Common myeloid progenitor, CD34-positive (primary cell): ENCODE results near the gene DTNBP1.

Experiments
- CTCF ChIA-PET: fragments of 350-600 bp; sonication (Branson Sonifier 250); formaldehyde crosslinking; loops from one replicate; lab custom pipeline; 2021; ENCODE audit warnings: antibody characterized with exemption; lab: Charles Lee
- POLR2A ChIA-PET: fragments of 350-600 bp; sonication (Branson Sonifier 250); formaldehyde crosslinking; loops from one replicate; lab custom pipeline; 2021; ENCODE audit warnings: antibody characterized with exemption; lab: Charles Lee
- DNase-seq, 3 donors: peaks; one replicate each; pipeline versions ENCODE4 v3.0.0 to v3.0.0-alpha.2; 2013
- H3K27ac ChIP-seq, 2 experiments: 1 replicate in 1 of 2; 2 replicates in 1 of 2; pipeline ENCODE4 v1.7.0; 2013; ENCODE audit warnings: inconsistent platforms in 2 of 2, low read length in 2 of 2, mild to moderate bottlenecking in 2 of 2, low read depth in 1 of 2, moderate library complexity in 1 of 2; ENCODE audit not compliant: severe bottlenecking in 2 of 2, insufficient read depth in 1 of 2, poor library complexity in 1 of 2
- H3K27me3 ChIP-seq, 5 experiments: replicated peaks in 2 of 5; 1 replicate in 3 of 5; 2 replicates in 2 of 5; pipeline versions ENCODE4 v1.6.1 to v1.7.0; 2013; ENCODE audit warnings: low read length in 4 of 5, mild to moderate bottlenecking in 2 of 5, moderate library complexity in 2 of 5, inconsistent platforms in 1 of 5; ENCODE audit not compliant: insufficient read depth in 5 of 5, control insufficient read depth in 4 of 5
- H3K36me3 ChIP-seq, 4 experiments: 1 replicate in 2 of 4; 2 replicates in 2 of 4; pipeline versions ENCODE4 v1.6.1 to v1.7.0; 2013; ENCODE audit warnings: low read length in 3 of 4, control low read depth in 1 of 4, mild to moderate bottlenecking in 1 of 4; ENCODE audit not compliant: control insufficient read depth in 4 of 4, insufficient read depth in 4 of 4
- H3K4me1 ChIP-seq, 4 experiments: 1 replicate in 3 of 4; 2 replicates in 1 of 4; pipeline versions ENCODE4 v1.6.1 to v1.7.1; 2013; ENCODE audit warnings: low read length in 3 of 4, mild to moderate bottlenecking in 3 of 4, control low read depth in 1 of 4, inconsistent platforms in 1 of 4, moderate library complexity in 1 of 4; ENCODE audit not compliant: control insufficient read depth in 4 of 4, insufficient read depth in 4 of 4; ENCODE audit errors: control extremely low read depth in 1 of 4
- H3K4me3 ChIP-seq, 7 experiments: 1 replicate in 4 of 7; 2 replicates in 3 of 7; pipeline versions ENCODE4 v1.5.1 to v1.7.0; 2013; ENCODE audit warnings: mild to moderate bottlenecking in 7 of 7, low read length in 6 of 7, moderate library complexity in 6 of 7, inconsistent platforms in 2 of 7, low read depth in 2 of 7, control low read depth in 1 of 7; ENCODE audit not compliant: insufficient read depth in 4 of 7, control insufficient read depth in 1 of 7; ENCODE audit errors: extremely low read depth in 1 of 7
- H3K9me3 ChIP-seq, 5 experiments: 1 replicate in 4 of 5; 2 replicates in 1 of 5; pipeline versions ENCODE4 v1.6.1 to v1.7.1; 2013; ENCODE audit warnings: low read length in 4 of 5, mild to moderate bottlenecking in 2 of 5, inconsistent platforms in 1 of 5, low read depth in 1 of 5, moderate library complexity in 1 of 5; ENCODE audit not compliant: control insufficient read depth in 4 of 5, insufficient read depth in 2 of 5; ENCODE audit errors: control extremely low read depth in 1 of 5
- WGBS: methylation state at CpG from one replicate; pipeline ENCODE4 v1.1.5; 2013; ENCODE audit not compliant: insufficient coverage; 5-methylcytosine and 5-hydroxymethylcytosine counted together

Gene DTNBP1

DNA sequence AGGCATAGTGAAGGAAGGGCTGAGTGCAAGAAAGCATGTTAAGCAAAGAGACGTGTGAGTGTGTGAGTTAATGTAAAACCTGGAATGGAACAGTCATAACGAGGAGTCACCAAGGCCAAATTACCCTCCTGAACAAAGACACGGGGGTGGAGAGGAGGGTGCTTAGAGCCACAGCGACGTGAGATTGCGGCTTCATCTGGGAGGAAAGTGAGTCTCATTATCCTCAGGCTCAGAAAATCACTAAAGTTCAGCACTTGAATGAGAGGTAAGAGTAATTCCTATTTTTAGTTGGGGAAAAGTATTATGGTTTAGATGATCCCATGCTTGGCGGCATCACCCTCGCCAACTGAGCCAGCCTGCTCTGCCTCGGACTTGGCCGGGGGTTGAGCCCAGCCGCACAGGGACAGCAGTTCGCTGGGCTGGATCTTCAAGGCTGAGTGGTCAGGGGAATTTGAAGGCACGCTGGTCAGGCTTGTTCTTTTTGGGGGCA lies 136.6 kb downstream of the DTNBP1 start:
- WGBS = 95% methylated on average over 13 of the region's 13 CpGs
- peaks cover 0 to 17% (median 11%) of the 10 kb centered on the region in 4 experiments for H3K4me1 ChIP-seq
- H3K27ac ChIP-seq = no peak overlapping the region
- CTCF ChIA-PET = no interaction called here
- POLR2A ChIA-PET = no interaction called here
- no peak overlapping the region for H3K4me3 ChIP-seq
- peaks cover 10 to 87% (median 66%) of the 10 kb centered on the region in 4 experiments for H3K36me3 ChIP-seq
- no peaks in the 10 kb centered on the region for H3K27me3 ChIP-seq
- peaks cover 0 to 13% (median 0%) of the 10 kb centered on the region in 5 experiments for H3K9me3 ChIP-seq
- no peak for DNase-seq

DNA sequence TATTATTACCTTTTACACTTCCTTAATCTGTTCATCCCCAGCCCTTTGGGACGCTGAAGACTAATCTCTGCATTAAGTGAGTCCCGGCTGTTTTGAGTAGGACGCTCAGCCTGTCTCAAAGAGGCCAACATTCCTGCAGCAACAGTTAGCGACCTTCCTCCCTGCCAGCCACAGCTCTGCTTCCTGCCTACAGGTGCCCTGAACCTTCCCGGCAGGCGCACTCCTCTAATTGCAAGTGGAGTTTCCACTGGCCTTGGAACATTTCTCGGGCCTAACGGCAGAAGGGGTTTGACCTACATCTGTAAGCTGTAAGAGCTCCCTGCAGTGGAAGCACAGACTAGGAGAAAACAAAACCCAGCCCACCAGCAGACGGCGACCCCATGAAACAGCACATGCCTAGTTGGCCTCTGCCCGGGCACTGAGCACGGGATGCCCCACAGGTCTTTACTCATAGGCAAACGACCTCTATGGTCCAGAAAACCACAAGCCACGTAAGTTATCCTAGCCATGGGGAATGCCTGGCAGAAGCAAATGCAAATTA lies 137.9 kb downstream of the DTNBP1 start:
- H3K27ac ChIP-seq = no peak overlapping the region

GRCh38 chr6:15523679-15524630 lies 138.9 kb downstream of the DTNBP1 start:
- Histone ChIP-seq H3K4me1 (peaks cover 0 to 18% (median 11%) of the 10 kb centered on the region in 4 experiments), H3K27me3 (no peaks in the 10 kb centered on the region), H3K27ac (no peak overlapping the region), H3K4me3 (no peak overlapping the region), H3K9me3 (peaks cover 0 to 11% (median 0%) of the 10 kb centered on the region in 5 experiments), H3K36me3 (peaks cover 13 to 89% (median 72%) of the 10 kb centered on the region in 4 experiments)
- POLR2A ChIA-PET = interaction anchor here (0.6 kb wide), 1 partner anchor 581 kb away, joined by 3 read pairs; no protein-coding TSS in a partner anchor
- no peak for DNase-seq
- WGBS = 95% methylated on average over 21 of the region's 23 CpGs
- CTCF ChIA-PET = interaction anchor here (0.7 to 2.0 kb wide), 4 partner anchors 10 to 102 kb away, joined by 3 to 4 read pairs (median 4); no protein-coding TSS in a partner anchor

More for the DNA sequence above, 137.9 kb downstream of the DTNBP1 start:
- Histone ChIP-seq H3K27me3 (no peaks in the 10 kb centered on the region), H3K9me3 (peaks cover 0 to 13% (median 0%) of the 10 kb centered on the region in 5 experiments), H3K4me3 (no peak overlapping the region), H3K4me1 (peaks cover 0 to 18% (median 11%) of the 10 kb centered on the region in 4 experiments), H3K36me3 (peaks cover 10 to 87% (median 69%) of the 10 kb centered on the region in 4 experiments)
- WGBS = 96% methylated on average over 11 of the region's 14 CpGs
- POLR2A ChIA-PET = no interaction called here
- DNase-seq = no peak
- CTCF ChIA-PET = interaction anchor here (0.7 to 2.0 kb wide), 2 partner anchors 11 to 101 kb away, joined by 3 to 4 read pairs; no protein-coding TSS in a partner anchor

GRCh38 chr6:15522856-15523529 lies 139.8 kb downstream of the DTNBP1 start:
- DNase-seq = no peak
- CTCF ChIA-PET = interaction anchor here (1.1 to 1.2 kb wide), 2 partner anchors 10 to 42 kb away, joined by 3 to 4 read pairs; no protein-coding TSS in a partner anchor
- POLR2A ChIA-PET = no interaction called here
- H3K9me3 ChIP-seq = peaks cover 0 to 6% (median 0%) of the 10 kb centered on the region in 5 experiments
- H3K27ac ChIP-seq = peak overlapping the region in 1 of 2 experiments; percentile 10
- no peak overlapping the region for H3K4me3 ChIP-seq
- peaks cover 13 to 89% (median 73%) of the 10 kb centered on the region in 4 experiments for H3K36me3 ChIP-seq
- H3K4me1 ChIP-seq = peaks cover 0 to 18% (median 11%) of the 10 kb centered on the region in 4 experiments
- no peaks in the 10 kb centered on the region for H3K27me3 ChIP-seq
- 95% methylated on average over 14 of the region's 16 CpGs for WGBS

DNA sequence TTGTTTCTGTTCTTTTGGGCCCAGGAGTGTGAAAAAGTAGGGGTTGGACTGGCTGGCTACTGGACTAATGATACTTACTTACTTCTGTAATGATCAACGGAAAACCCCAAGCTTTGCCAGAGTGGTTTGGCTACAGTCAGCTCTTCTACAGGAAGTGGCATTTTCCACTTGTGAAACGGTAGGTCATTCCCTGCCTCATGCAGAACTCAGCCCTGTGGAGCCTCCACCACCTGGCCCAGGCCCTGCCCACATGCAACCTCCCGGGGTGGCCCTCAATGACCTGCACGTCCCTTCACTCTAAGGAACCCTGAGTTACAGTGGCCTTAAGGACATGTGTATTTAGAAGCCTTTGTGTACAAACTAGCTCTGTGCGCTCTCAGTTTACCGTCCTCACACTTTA lies 140.4 kb downstream of the DTNBP1 start:
- Histone ChIP-seq H3K27me3 (no peaks in the 10 kb centered on the region), H3K4me3 (peak overlapping the region in 1 of 7 experiments; percentile 1), H3K27ac (peak overlapping the region in 1 of 2 experiments; percentile 50), H3K4me1 (peaks cover 0 to 18% (median 11%) of the 10 kb centered on the region in 4 experiments), H3K9me3 (peaks cover 0 to 3% (median 0%) of the 10 kb centered on the region in 5 experiments), H3K36me3 (peaks cover 15 to 89% (median 75%) of the 10 kb centered on the region in 4 experiments)
- ChIA-PET CTCF (interaction anchor here (1.2 to 1.4 kb wide), 3 partner anchors 9 to 102 kb away, joined by 3 to 7 read pairs (median 4); no protein-coding TSS in a partner anchor), POLR2A (interaction anchor here (1.1 kb wide), 1 partner anchor 13 kb away, joined by 3 read pairs; no protein-coding TSS in a partner anchor)
- WGBS = 45% methylated on average over 4 of the region's 6 CpGs
- peak in 2 of 3 donors; percentile 52 to 53 for DNase-seq

- H3K4me3 ChIP-seq = peak overlapping the region in 1 of 7 experiments; percentile 1
- ChIA-PET POLR2A (interaction anchor here (1.1 kb wide), 1 partner anchor 13 kb away, joined by 3 read pairs; no protein-coding TSS in a partner anchor), CTCF (interaction anchor here (0.6 to 1.4 kb wide), 4 partner anchors 10 to 102 kb away, joined by 3 to 7 read pairs (median 4); no protein-coding TSS in a partner anchor)
- DNase-seq = no peak
- H3K9me3 ChIP-seq = peaks cover 0 to 3% (median 0%) of the 10 kb centered on the region in 5 experiments
- peaks cover 15 to 90% (median 79%) of the 10 kb centered on the region in 4 experiments for H3K36me3 ChIP-seq
- peak overlapping the region; percentile 2 to 50 for H3K27ac ChIP-seq
- 91% methylated on average over 7 of the region's 9 CpGs for WGBS
- H3K4me1 ChIP-seq = peaks cover 0 to 18% (median 11%) of the 10 kb centered on the region in 4 experiments
- no peaks in the 10 kb centered on the region for H3K27me3 ChIP-seq
Measured at GRCh38 chr6:15522026-15522425, 140.8 kb downstream of the DTNBP1 start.
